Stimulated activated CD4-positive, alpha-beta T cell treated with anti-CD3 and anti-CD28 coated beads, Interleukin-12 subunit alpha, Interleukin-12 subunit beta, amount 100 ng/mL, for 24 hours (primary cell): Measurements from ENCODE around the gene CCDC15.
"Not testable (repeated sequence)": the region's sequence is repeated elsewhere in the genome, so short reads cannot be mapped to it uniquely, and the experiment has no call there.

Source experiments
- DNase-seq, 2 experiments: peaks; one replicate each; pipeline ENCODE4 v3.0.0-alpha.2; 2020; ENCODE audit warnings: low read depth in 2 of 2

The CCDC15 gene

GRCh38 chr11:125082040-125082439 lies 128.0 kb downstream of the CCDC15 start:
- DNase-seq = no peak

- no peak for DNase-seq
These were observed 128.8 kb downstream of the CCDC15 start for GRCh38 chr11:125082611-125083311.

GRCh38 chr11:125083312-125084056 lies 129.5 kb downstream of the CCDC15 start:
- DNase-seq = no peak

DNA sequence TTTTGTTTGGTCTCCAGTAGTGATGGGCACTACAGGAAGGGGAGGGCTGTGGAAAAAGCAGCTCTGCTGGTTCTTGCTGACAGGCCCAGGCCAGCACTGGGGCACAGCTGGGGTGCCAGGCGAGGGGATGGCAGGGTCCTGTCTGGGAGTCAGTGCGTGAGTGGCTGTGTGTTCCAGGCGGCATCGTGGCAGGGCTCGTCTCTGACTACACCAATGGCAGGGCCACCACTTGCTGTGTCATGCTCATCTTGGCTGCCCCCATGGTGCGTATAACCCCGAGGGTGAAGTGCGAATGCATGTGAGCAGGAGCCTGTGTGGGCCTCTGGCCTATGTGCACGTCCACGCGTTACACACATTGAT lies 130.0 kb downstream of the CCDC15 start:
- no peak for DNase-seq

GRCh38 chr11:125084761-125085231 lies 130.8 kb downstream of the CCDC15 start:
- no peak for DNase-seq

GRCh38 chr11:125085301-125086081 lies 131.5 kb downstream of the CCDC15 start:
- no peak for DNase-seq

GRCh38 chr11:125086633-125087296 lies 132.8 kb downstream of the CCDC15 start:
- no peak for DNase-seq

GRCh38 chr11:125088123-125088522 lies 134.1 kb downstream of the CCDC15 start:
- DNase-seq = no peak

GRCh38 chr11:125088576-125089455 lies 134.8 kb downstream of the CCDC15 start:
- no peak for DNase-seq

DNA sequence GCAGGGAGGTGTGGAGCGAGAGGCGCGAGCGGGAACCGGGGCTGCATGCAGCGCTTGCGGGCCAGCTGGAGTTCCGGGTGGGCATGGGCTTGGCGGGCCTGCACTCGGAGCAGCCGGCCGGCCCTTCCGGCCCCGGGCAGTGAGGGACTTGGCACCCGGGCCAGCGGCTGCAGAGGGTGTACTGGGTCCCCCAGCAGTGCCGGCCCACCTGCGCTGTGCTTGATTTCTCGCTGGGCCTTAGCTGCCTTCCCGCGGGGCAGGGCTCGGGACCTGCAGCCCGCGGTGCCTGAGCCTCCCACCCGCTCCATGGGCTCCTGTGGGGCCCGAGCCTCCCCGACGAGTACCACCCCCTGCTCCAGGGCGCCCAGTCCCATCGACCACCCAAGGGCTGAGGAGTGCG lies 135.5 kb downstream of the CCDC15 start:
- DNase-seq = not testable (repeated sequence)

DNA sequence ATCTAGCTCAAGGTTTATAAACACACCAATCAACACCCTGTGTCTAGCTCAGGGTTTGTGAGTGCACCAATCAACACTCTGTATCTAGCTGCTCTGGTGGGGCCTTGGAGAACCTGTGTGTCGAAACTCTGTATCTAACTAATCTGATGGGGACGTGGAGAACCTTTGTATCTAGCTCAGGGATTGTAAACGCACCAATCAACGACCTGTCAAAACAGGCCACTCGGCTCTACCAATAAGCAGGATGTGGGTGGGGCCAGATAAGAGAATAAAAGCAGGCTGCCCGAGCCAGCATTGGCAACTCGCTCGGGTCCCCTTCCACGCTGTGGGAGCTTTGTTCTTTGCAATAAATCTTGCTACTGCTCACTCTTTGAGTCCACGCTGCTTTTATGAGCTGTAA lies 136.1 kb downstream of the CCDC15 start:
- not testable (repeated sequence) for DNase-seq

DNA sequence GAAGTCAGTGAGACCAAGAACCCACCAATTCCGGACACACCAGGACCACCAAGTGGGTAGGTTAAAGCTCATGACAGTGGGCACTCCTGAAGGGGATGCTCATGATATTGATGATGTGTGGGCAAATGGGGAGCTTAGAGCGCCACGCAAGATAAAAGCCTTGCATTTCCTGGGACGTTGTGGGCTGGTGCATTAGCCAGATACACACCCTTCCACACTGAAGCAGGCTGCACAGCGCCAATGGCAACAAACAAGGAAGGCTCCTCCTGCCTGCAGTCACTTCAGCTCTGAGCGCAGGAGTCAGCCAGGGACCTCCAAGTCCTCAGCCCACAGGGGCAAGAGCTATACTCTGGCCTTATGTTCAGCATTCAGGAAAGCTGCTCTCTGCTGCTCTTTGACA lies 136.8 kb downstream of the CCDC15 start:
- no peak for DNase-seq
